ENCODE measurements around the gene TP53I3. TPM values are rescaled to one million over a fixed set of nuclear protein-coding genes. Genes with fewer than 3 reads are reported as not detected.

Gene TP53I3
- total and polyA plus RNA-seq, 2 of the 4 experiments (the other 2 are of a cell fraction) = 25.5 to 42.2 TPM

DNA sequence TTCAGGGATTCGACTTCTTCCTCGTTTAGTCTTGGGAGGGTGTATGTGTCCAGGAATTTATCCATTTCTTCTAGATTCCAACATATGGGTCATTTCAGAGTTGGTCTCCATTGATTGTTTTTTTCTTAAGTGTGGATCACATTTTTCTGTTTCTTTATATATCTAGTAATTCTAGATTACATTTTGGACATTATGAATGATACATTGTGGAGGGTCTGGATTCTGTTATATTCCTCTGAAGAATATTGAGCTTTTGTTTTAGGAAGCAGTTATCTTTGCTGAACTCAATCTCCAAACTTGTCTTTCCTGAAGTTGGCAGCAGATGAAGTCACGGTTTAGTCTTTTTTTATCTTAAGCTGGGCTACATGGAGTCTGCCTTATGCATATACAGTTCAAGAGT, 47.9 kb upstream of the TP53I3 start:
- no TSS peak for BruUV-seq (replicated peaks)
- Histone ChIP-seq H2AFZ (replicated peaks; ENCODE audit: low read length, poor library complexity) (no peak overlapping the region), H3K14ac (replicated peaks; ENCODE audit: low read depth, low read length) (no peak overlapping the region), H3K79me1 (ENCODE audit: low read depth in 1 of 2, low read length in 2 of 2) (no peaks in the 10 kb centered on the region), H3K27me3 (ENCODE audit: control insufficient read depth, insufficient read depth, low read length) (no peaks in the 10 kb centered on the region), H2BK20ac (ENCODE audit: low read depth, low read length) (no peak overlapping the region), H3K18ac (ENCODE audit: low read depth, low read length) (no peak overlapping the region), H4K8ac (ENCODE audit: low read depth in 2 of 2, low read length in 2 of 2) (no peak overlapping the region), H4K20me1 (ENCODE audit: insufficient read depth, low read length) (no peaks in the 10 kb centered on the region), H3K27ac (ENCODE audit: insufficient read depth, low read length) (no peak overlapping the region), H3K4me3 (ENCODE audit: insufficient read depth, low read depth, low read length) (no peak overlapping the region), H2BK5ac (ENCODE audit: low read depth, low read length, poor library complexity, severe bottlenecking) (no peak overlapping the region), H2BK15ac (ENCODE audit: low read depth, low read length) (no peak overlapping the region), H3K9ac (ENCODE audit: low read depth, low read length) (no peak overlapping the region), H2BK120ac (ENCODE audit: low read depth, low read length) (no peak overlapping the region), H3K56ac (ENCODE audit: extremely low read depth, insufficient read depth, low read length) (no peak overlapping the region), H4K5ac (ENCODE audit: low read depth, low read length) (no peak overlapping the region), H4K91ac (ENCODE audit: insufficient read depth, low read depth, low read length) (no peak overlapping the region), H3K36me3 (ENCODE audit: control insufficient read depth, insufficient read depth, low read length) (no peaks in the 10 kb centered on the region), H3K9me1 (ENCODE audit: insufficient read depth, low read length) (no peaks in the 10 kb centered on the region), H3K4ac (ENCODE audit: low read depth, low read length) (no peak overlapping the region), H2AK5ac (ENCODE audit: low read depth, low read length) (no peak overlapping the region), H3K4me1 (ENCODE audit: control insufficient read depth, insufficient read depth, low read length) (no peaks in the 10 kb centered on the region), H3K4me2 (ENCODE audit: low read depth, low read length) (no peak overlapping the region), H3K23ac (ENCODE audit: low read depth, low read length) (no peak overlapping the region), H3K9me3 (ENCODE audit: control insufficient read depth, insufficient read depth, low read length) (no peaks in the 10 kb centered on the region), H2AK9ac (replicated peaks; ENCODE audit: low read depth, low read length, poor library complexity) (no peak overlapping the region)
- CTCF ChIA-PET = no interaction called here
- ATAC-seq (ENCODE audit: low read depth) (no peak), DNase-seq (no peak)
- POLR2A ChIA-PET (ENCODE audit: unreplicated experiment) = no interaction called here
- intact Hi-C loops (cut with micrococcal nuclease) = no loop called here
- TF ChIP-seq CHD1 (IDR thresholded peaks at IDR 0.05; ENCODE audit: low read depth, low read length) = no peak
- TF ChIP-seq RFX5 (IDR thresholded peaks at IDR 0.05; ENCODE audit: low read depth, low read length) = no peak
- TF ChIP-seq, protein P1, sequence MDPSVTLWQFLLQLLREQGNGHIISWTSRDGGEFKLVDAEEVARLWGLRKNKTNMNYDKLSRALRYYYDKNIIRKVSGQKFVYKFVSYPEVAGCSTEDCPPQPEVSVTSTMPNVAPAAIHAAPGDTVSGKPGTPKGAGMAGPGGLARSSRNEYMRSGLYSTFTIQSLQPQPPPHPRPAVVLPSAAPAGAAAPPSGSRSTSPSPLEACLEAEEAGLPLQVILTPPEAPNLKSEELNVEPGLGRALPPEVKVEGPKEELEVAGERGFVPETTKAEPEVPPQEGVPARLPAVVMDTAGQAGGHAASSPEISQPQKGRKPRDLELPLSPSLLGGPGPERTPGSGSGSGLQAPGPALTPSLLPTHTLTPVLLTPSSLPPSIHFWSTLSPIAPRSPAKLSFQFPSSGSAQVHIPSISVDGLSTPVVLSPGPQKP (IDR thresholded peaks at IDR 0.05; ENCODE audit: borderline replicate concordance, low read depth, low read length) = no peak
- no peak for TF ChIP-seq MAZ (IDR thresholded peaks at IDR 0.05; ENCODE audit: borderline replicate concordance, low read depth, low read length)
- TF ChIP-seq MAFK (IDR thresholded peaks at IDR 0.05; ENCODE audit: low read depth, low read length) = no peak
- no peak for TF ChIP-seq NFE2L2 (IDR thresholded peaks at IDR 0.05; ENCODE audit: low read depth, low read length)
- no CpG with 5 or more reads among the region's 3 CpGs for WGBS, 2 experiments (ENCODE audit: extremely low coverage in 2 of 2, insufficient read length in 1 of 2)
- dilution Hi-C loops (cut with HindIII; ENCODE audit: low sequenced_read_pairs, unreplicated experiment) = no loop called here
- in situ Hi-C loops (cut with MboI; ENCODE audit: low sequenced_read_pairs) = no loop called here
